A549 (cell line): Measurements from ENCODE around the gene CEP126. TPM values are rescaled to one million over a fixed set of nuclear protein-coding genes. Genes with fewer than 3 reads are reported as not detected.

Source experiments
- ATAC-seq, 2 experiments: fragments of 200-7000 bp in 1 of 2; fragments of >200 bp in 1 of 2; cut with Nextera tagmentation in 1 of 2; cut with Tn5 transposase in 1 of 2; 3 replicates each; pipeline versions ENCODE4 v1.8.0 to v1.9.1; 2018 to 2020; ENCODE audit warnings: mild to moderate bottlenecking in 1 of 2, moderate library complexity in 1 of 2
- CTCF ChIA-PET: fragments of 300-600 bp; sonication (Branson Sonifier 250); formaldehyde crosslinking; extraction: SDS; loops from one replicate; lab custom pipeline; 2021; ENCODE audit warnings: antibody characterized with exemption, inconsistent platforms; lab: Yijun Ruan, JAX
- POLR2A ChIA-PET: fragments of 350-600 bp; formaldehyde crosslinking; extraction: SDS; loops from one replicate; lab custom pipeline; 2021; ENCODE audit warnings: antibody characterized with exemption, inconsistent platforms; lab: Yijun Ruan, JAX
- DNase-seq, 2 experiments: peaks; one replicate each; pipeline versions ENCODE4 v3.0.0 to v3.0.0-alpha.2; 2011 to 2016; ENCODE audit warnings: low read depth in 1 of 2, low spot score in 1 of 2
- FAIRE-seq: peaks from 2 replicates; lab custom pipeline; 2011; peaks lifted over from hg19 to GRCh38; lab: Jason Lieb, UNC
- H3K27ac ChIP-seq, 2 experiments: fragments of >200 bp; sonication (Bioruptor Twin); formaldehyde crosslinking; 3 replicates each; pipeline ENCODE4 v1.5.1; 2016 to 2017
- H3K4me1 ChIP-seq: fragments of >200 bp; sonication (Bioruptor Twin); formaldehyde crosslinking; 3 replicates; pipeline ENCODE4 v1.6.1; 2016
- H3K4me2 ChIP-seq: fragments of >200 bp; sonication (Bioruptor Twin); formaldehyde crosslinking; 3 replicates; pipeline ENCODE4 v1.6.1; 2016
- H3K4me3 ChIP-seq: fragments of >200 bp; sonication (Bioruptor Twin); formaldehyde crosslinking; 3 replicates; pipeline ENCODE4 v1.5.1; 2016
- H3K9me3 ChIP-seq: fragments of >200 bp; sonication (Bioruptor Twin); formaldehyde crosslinking; 3 replicates; pipeline ENCODE4 v1.6.1; 2016
- BCL3 ChIP-seq: fragments of >200 bp; sonication (Bioruptor Twin); formaldehyde crosslinking; IDR thresholded peaks from 3 replicates; pipeline ENCODE4 v1.6.1; 2016
- BHLHE40 ChIP-seq: IDR thresholded peaks from 2 replicates; pipeline ENCODE4 v1.6.1; 2012; ENCODE audit warnings: low read depth, low read length, inconsistent platforms
- CBX8 ChIP-seq: fragments of 200-600 bp; sonication (generic); IDR thresholded peaks from 2 replicates; pipeline ENCODE4 v1.6.1; 2016
- CEBPB ChIP-seq, 2 experiments: fragments of >200 bp in 1 of 2; sonication (Bioruptor Twin) in 1 of 2; formaldehyde crosslinking in 1 of 2; IDR thresholded peaks; 2 replicates each; pipeline ENCODE4 v1.6.1; 2012 to 2016
- CHD2 ChIP-seq: fragments of 150-350 bp; IDR thresholded peaks from 2 replicates; pipeline ENCODE4 v1.6.1; 2014; ENCODE audit warnings: low read length; ENCODE audit not compliant: partially characterized antibody
- CHD4 ChIP-seq: fragments of 200-600 bp; sonication (generic); IDR thresholded peaks from 2 replicates; pipeline ENCODE4 v1.6.1; 2016; ENCODE audit warnings: antibody characterized with exemption, mild to moderate bottlenecking, borderline replicate concordance
- EP300 ChIP-seq, 2 experiments: fragments of >200 bp; sonication (Bioruptor Twin); formaldehyde crosslinking; IDR thresholded peaks; 2 replicates in 1 of 2; 3 replicates in 1 of 2; pipeline ENCODE4 v1.6.1; 2016 to 2017
- ESRRA ChIP-seq: fragments of 150-350 bp; IDR thresholded peaks from 2 replicates; pipeline ENCODE4 v1.6.1; 2014; ENCODE audit warnings: mild to moderate bottlenecking, low read length, borderline replicate concordance
- FOSB ChIP-seq: fragments of 250-450 bp; sonication (Bioruptor Pico); IDR thresholded peaks from 2 replicates; pipeline ENCODE4 v1.5.0; 2020; ENCODE audit warnings: mild to moderate bottlenecking, moderate library complexity
- HDAC2 ChIP-seq: fragments of 200-600 bp; sonication (generic); IDR thresholded peaks from 2 replicates; pipeline ENCODE4 v1.6.1; 2016
- HEYL ChIP-seq: fragments of 250-450 bp; sonication (Bioruptor Pico); IDR thresholded peaks from 2 replicates; pipeline ENCODE4 v1.8.0; 2021; ENCODE audit warnings: mild to moderate bottlenecking, moderate library complexity
- HMGXB4 ChIP-seq: fragments of 250-450 bp; sonication (Bioruptor Pico); IDR thresholded peaks from 2 replicates; pipeline ENCODE4 v1.5.0; 2021; ENCODE audit warnings: mild to moderate bottlenecking, moderate library complexity, borderline replicate concordance
- HOXA7 ChIP-seq: fragments of 250-450 bp; sonication (Bioruptor Pico); IDR thresholded peaks from 2 replicates; pipeline ENCODE4 v1.5.0; 2020; ENCODE audit warnings: mild to moderate bottlenecking, moderate library complexity
- HOXB13 ChIP-seq: fragments of 250-450 bp; sonication (Bioruptor Pico); IDR thresholded peaks from 2 replicates; pipeline ENCODE4 v1.5.0; 2020; ENCODE audit warnings: low read depth, mild to moderate bottlenecking, moderate library complexity
- HOXB5 ChIP-seq: fragments of 250-450 bp; sonication (Bioruptor Pico); IDR thresholded peaks from 2 replicates; pipeline ENCODE4 v1.5.0; 2020; ENCODE audit warnings: mild to moderate bottlenecking, moderate library complexity
- KDM1A ChIP-seq: fragments of 200-600 bp; sonication (generic); IDR thresholded peaks from 2 replicates; pipeline ENCODE4 v1.6.1; 2016; ENCODE audit warnings: low read depth, mild to moderate bottlenecking
- KDM5A ChIP-seq: fragments of 200-600 bp; sonication (generic); IDR thresholded peaks from 2 replicates; pipeline ENCODE4 v1.6.1; 2016; ENCODE audit warnings: antibody characterized with exemption, mild to moderate bottlenecking
- MAZ ChIP-seq: fragments of 150-350 bp; IDR thresholded peaks from 2 replicates; pipeline ENCODE4 v1.6.1; 2014; ENCODE audit warnings: antibody characterized with exemption, low read depth, low read length, borderline replicate concordance
- POLR2AphosphoS2 ChIP-seq: conservative IDR thresholded peaks from 2 replicates; pipeline ENCODE4 v1.6.1; 2012; ENCODE audit warnings: low read length, improper control_type of control experiment, inconsistent platforms
- RAD21 ChIP-seq, 2 experiments: fragments of >200 bp in 1 of 2; sonication (Bioruptor Twin) in 1 of 2; formaldehyde crosslinking in 1 of 2; IDR thresholded peaks in 1 of 2; conservative IDR thresholded peaks in 1 of 2; 2 replicates in 1 of 2; 3 replicates in 1 of 2; pipeline ENCODE4 v1.6.1; 2012 to 2018; ENCODE audit warnings: inconsistent platforms in 1 of 2
- RARB ChIP-seq: fragments of 250-450 bp; sonication (Bioruptor Pico); IDR thresholded peaks from 2 replicates; pipeline ENCODE4 v1.8.0; 2021; ENCODE audit warnings: mild to moderate bottlenecking, moderate library complexity
- RCOR1 ChIP-seq: fragments of 150-350 bp; IDR thresholded peaks from 2 replicates; pipeline ENCODE4 v1.6.1; 2014; ENCODE audit warnings: antibody characterized with exemption, low read length, low read depth
- RFX5 ChIP-seq: fragments of 450-650 bp; IDR thresholded peaks from 2 replicates; pipeline ENCODE4 v1.7.1; 2014; ENCODE audit warnings: antibody characterized with exemption, mild to moderate bottlenecking, moderate library complexity
- RNF2 ChIP-seq: fragments of 200-600 bp; sonication (generic); IDR thresholded peaks from 2 replicates; pipeline ENCODE4 v1.6.1; 2016; ENCODE audit warnings: low read depth, mild to moderate bottlenecking, antibody characterized with exemption, moderate library complexity, borderline replicate concordance
- SREBF2 ChIP-seq: fragments of 450-650 bp; IDR thresholded peaks from 2 replicates; pipeline ENCODE4 v1.6.1; 2014; ENCODE audit warnings: mild to moderate bottlenecking, moderate library complexity
- ZNF302 ChIP-seq: fragments of 250-450 bp; sonication (Bioruptor Pico); IDR thresholded peaks from 2 replicates; pipeline ENCODE4 v1.9.0; 2021; ENCODE audit warnings: inconsistent platforms, mild to moderate bottlenecking, moderate library complexity
- WGBS: methylation state at CpG from one replicate; pipeline ENCODE4 v1.1.6; 2017; ENCODE audit errors: missing lambda C conversion rate; 5-methylcytosine and 5-hydroxymethylcytosine counted together
- polyA plus RNA-seq, 4 experiments: library from polyadenylated mRNA; depleted of rRNA in 3 of 4; stranded (reverse); fragments of >200 nt; fragmentation: RNase III in 1 of 4; extraction: RNeasy Plus Mini Kit Qiagen cat#74134 plus additional on column Dnase treatment in 1 of 4; gene quantifications; 2 replicates in 3 of 4; 3 replicates in 1 of 4; pipeline ENCODE4 v1.2.3, GENCODE V29; 2011 to 2017
- TF ChIP-seq, protein P1 (sequence below): fragments of 200-600 bp; sonication (generic); IDR thresholded peaks from 2 replicates; pipeline ENCODE4 v1.6.1; 2016; ENCODE audit warnings: antibody characterized with exemption, mild to moderate bottlenecking, moderate library complexity

The CEP126 gene
- polyA plus RNA-seq, 2 of the 4 experiments (the other 2 are of a cell fraction) = 2.6 to 8.7 TPM

DNA sequence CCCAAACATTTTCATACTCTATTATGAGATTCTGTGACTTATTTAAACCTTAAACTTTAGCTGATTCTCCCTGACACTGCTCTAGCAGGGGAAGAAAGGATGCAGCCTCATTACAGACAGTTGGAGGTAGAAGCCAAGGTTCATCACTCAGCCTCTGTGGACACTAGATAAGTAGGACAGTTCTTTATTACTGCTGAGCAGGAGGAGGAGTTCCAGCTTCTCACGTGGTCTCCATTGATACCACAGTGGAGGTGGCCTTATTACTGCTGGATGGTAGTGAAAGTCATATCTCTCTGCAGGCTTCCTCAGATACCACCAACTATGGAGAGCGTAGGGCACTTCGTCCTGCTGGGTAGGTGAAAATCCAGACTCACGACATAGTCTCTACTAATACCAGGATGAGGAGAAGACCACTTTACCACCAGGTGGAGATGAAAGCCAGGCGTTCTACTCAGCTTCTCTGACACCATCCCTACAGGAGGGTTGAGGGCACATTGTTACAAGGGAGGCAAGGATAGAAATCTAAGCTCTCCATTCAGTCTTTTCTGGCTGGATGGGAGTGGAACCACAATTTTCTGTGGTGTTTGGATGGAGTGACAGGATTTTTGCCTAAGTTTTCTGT is 14.6 kb downstream of the CEP126 start:
- TF ChIP-seq MAZ (no peak), HDAC2 (no peak), KDM1A (no peak), POLR2AphosphoS2 (no peak), HOXB13 (CRISPR knock-in tag) (no peak), HOXB5 (CRISPR knock-in tag) (no peak), SREBF2 (no peak), CEBPB (IDR thresholded peaks at IDR 0.05) (no peak), KDM5A (no peak), HOXA7 (CRISPR knock-in tag) (no peak), CHD4 (no peak), RNF2 (no peak), CHD2 (no peak), HMGXB4 (CRISPR knock-in tag) (no peak)
- TF ChIP-seq, all 56 proteins: peak for 0
- DNase-seq (no peak), FAIRE-seq (no peak), ATAC-seq (0 out of 6 replicates have a peak, but pooled peaks of 1 of the 2 experiments have one; percentile 35)
- H3K4me3 ChIP-seq = no peak overlapping the region
- no peaks in the 10 kb centered on the region for H3K9me3 ChIP-seq
- no peak overlapping the region for H3K4me2 ChIP-seq
- CTCF ChIA-PET = no interaction called here
- no peak overlapping the region for H3K27ac ChIP-seq
- 84% methylated on average over 5 of the region's 5 CpGs for WGBS
- POLR2A ChIA-PET = no interaction called here
- H3K4me1 ChIP-seq = no peaks in the 10 kb centered on the region

DNA sequence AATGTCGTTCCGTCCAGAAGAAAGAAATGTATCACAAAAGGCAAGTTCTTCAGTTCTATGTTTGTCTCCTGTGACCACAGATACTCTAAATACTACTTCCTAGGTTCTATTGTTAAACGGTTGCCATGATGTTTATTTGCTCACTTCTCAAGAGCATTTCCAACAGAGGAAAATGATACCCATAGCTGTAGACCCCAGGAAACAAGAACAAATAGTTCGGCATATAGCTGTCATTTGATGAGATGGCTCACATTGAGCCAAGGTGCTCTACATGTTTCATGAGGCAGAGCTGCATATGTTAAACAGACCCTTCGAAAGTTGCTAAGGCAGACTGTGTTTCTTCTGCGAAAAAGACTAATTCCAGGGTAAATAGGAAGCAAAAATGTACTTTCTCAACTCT is 16.9 kb downstream of the CEP126 start:
- ATAC-seq (no peak), FAIRE-seq (no peak)
- CTCF ChIA-PET = no interaction called here

DNA sequence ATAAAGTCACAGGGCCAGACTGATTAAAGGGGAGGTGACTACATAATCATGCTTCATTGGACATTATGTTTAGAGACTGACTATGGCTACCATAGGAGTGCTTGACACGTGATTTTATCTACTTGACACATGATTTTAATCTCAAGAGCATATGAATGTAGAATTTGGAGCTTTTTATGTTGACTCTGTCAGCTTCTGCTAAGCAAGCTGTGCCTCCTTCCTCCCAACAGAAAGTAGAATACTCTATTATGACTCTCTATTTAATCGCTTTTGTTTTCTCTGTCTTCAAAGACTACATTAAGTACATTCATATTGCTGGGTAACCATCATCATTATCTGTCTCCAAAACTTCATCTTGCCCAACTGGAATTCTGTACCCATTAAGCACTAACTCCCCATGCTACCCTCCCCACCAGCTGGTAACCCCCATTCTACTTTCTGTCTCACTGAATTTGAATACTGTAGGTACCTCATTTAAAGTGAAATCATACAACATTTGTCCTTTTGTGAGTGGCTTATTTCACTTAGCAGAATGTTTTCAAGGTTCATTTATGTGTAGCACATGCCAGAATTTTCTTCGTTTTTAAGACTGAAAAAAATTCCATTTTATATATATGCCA is 26.2 kb downstream of the CEP126 start:
- no peak overlapping the region for H3K4me2 ChIP-seq
- no peak overlapping the region for H3K27ac ChIP-seq
- no peak overlapping the region for H3K4me3 ChIP-seq
- no peak for DNase-seq
- no peak for ATAC-seq
- H3K4me1 ChIP-seq = no peaks in the 10 kb centered on the region
- POLR2A ChIA-PET = no interaction called here
- no peaks in the 10 kb centered on the region for H3K9me3 ChIP-seq
- FAIRE-seq = no peak
- CTCF ChIA-PET = no interaction called here
- 84% methylated on average over 3 of the region's 3 CpGs for WGBS
- TF ChIP-seq KDM5A = no peak
- no peak for TF ChIP-seq ZNF302 (CRISPR knock-in tag)
- TF ChIP-seq RARB (CRISPR knock-in tag) = no peak
- no peak for TF ChIP-seq RCOR1
- no peak for TF ChIP-seq EP300 (IDR thresholded peaks at IDR 0.05)
- TF ChIP-seq, protein P1, sequence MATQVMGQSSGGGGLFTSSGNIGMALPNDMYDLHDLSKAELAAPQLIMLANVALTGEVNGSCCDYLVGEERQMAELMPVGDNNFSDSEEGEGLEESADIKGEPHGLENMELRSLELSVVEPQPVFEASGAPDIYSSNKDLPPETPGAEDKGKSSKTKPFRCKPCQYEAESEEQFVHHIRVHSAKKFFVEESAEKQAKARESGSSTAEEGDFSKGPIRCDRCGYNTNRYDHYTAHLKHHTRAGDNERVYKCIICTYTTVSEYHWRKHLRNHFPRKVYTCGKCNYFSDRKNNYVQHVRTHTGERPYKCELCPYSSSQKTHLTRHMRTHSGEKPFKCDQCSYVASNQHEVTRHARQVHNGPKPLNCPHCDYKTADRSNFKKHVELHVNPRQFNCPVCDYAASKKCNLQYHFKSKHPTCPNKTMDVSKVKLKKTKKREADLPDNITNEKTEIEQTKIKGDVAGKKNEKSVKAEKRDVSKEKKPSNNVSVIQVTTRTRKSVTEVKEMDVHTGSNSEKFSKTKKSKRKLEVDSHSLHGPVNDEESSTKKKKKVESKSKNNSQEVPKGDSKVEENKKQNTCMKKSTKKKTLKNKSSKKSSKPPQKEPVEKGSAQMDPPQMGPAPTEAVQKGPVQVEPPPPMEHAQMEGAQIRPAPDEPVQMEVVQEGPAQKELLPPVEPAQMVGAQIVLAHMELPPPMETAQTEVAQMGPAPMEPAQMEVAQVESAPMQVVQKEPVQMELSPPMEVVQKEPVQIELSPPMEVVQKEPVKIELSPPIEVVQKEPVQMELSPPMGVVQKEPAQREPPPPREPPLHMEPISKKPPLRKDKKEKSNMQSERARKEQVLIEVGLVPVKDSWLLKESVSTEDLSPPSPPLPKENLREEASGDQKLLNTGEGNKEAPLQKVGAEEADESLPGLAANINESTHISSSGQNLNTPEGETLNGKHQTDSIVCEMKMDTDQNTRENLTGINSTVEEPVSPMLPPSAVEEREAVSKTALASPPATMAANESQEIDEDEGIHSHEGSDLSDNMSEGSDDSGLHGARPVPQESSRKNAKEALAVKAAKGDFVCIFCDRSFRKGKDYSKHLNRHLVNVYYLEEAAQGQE = no peak
- no peak for TF ChIP-seq MAZ

More for the DNA sequence above, 16.9 kb downstream of the CEP126 start:
- DNase-seq = no peak
- WGBS = 82% methylated on average over 6 of the region's 6 CpGs
- Histone ChIP-seq H3K4me1 (no peaks in the 10 kb centered on the region), H3K27ac (no peak overlapping the region), H3K9me3 (no peaks in the 10 kb centered on the region), H3K4me3 (no peak overlapping the region), H3K4me2 (no peak overlapping the region)
- POLR2A ChIA-PET = no interaction called here
- no peak for TF ChIP-seq ESRRA
- no peak for TF ChIP-seq BHLHE40
- no peak for TF ChIP-seq BCL3
- TF ChIP-seq CEBPB (IDR thresholded peaks at IDR 0.05) = no peak
- TF ChIP-seq RAD21 (conservative IDR thresholded peaks at IDR 0.05 in 1 of 2, IDR thresholded peaks at IDR 0.05 in 1 of 2) = no peak
- no peak for TF ChIP-seq SREBF2
- TF ChIP-seq FOSB (CRISPR knock-in tag) = no peak
- no peak for TF ChIP-seq HDAC2
- TF ChIP-seq HEYL (CRISPR knock-in tag) = no peak
- no peak for TF ChIP-seq HOXB5 (CRISPR knock-in tag)
- TF ChIP-seq CBX8 = no peak
- no peak for TF ChIP-seq RFX5
